Memory B cell (primary cell): ENCODE measurements around the gene PACSIN2.
"Not testable (repeated sequence)": the region's sequence is repeated elsewhere in the genome, so short reads cannot be mapped to it uniquely, and the experiment has no call there.

Experiments
- ATAC-seq: fragments of 150-1000 bp; cut with Tn5 transposase; 2 replicates; pipeline ENCODE4 v1.10.0; 2021; ENCODE audit warnings: low read depth, mild to moderate bottlenecking, moderate library complexity
- DNase-seq, 2 donors: peaks; one replicate each; pipeline ENCODE4 v3.0.0; 2022; ENCODE audit warnings: low spot score in 2 of 2
- H3K27ac Mint-ChIP-seq: one replicate; pipeline ENCODE4 v1.8.0; 2022; ENCODE audit warnings: mild to moderate bottlenecking, moderate library complexity, mixed read lengths
- H3K27me3 Mint-ChIP-seq: one replicate; pipeline ENCODE4 v1.8.0; 2022; ENCODE audit warnings: mixed read lengths
- H3K36me3 Mint-ChIP-seq: one replicate; pipeline ENCODE4 v1.8.0; 2022; ENCODE audit warnings: mild to moderate bottlenecking, mixed read lengths
- H3K4me1 Mint-ChIP-seq: one replicate; pipeline ENCODE4 v1.8.0; 2022; ENCODE audit warnings: mixed read lengths
- H3K4me3 Mint-ChIP-seq: one replicate; pipeline ENCODE4 v1.8.0; 2022; ENCODE audit warnings: mild to moderate bottlenecking, moderate library complexity, mixed read lengths
- H3K9me3 Mint-ChIP-seq: one replicate; pipeline ENCODE4 v1.8.0; 2022; ENCODE audit warnings: mixed read lengths

Gene PACSIN2

GRCh38 chr22:43017525-43018460 is 2.8 kb upstream of the PACSIN2 start:
- H3K27ac Mint-ChIP-seq, result no peak overlapping the region
- ATAC-seq (no peak), DNase-seq (no peak)
- no peaks in the 10 kb centered on the region for H3K9me3 Mint-ChIP-seq
- H3K27me3 Mint-ChIP-seq, result no peaks in the 10 kb centered on the region
- peaks cover 18% of the 10 kb centered on the region for H3K4me1 Mint-ChIP-seq
- H3K4me3 Mint-ChIP-seq, result no peak overlapping the region
- H3K36me3 Mint-ChIP-seq, result no peaks in the 10 kb centered on the region

GRCh38 chr22:43016150-43016549 is 1.2 kb upstream of the PACSIN2 start:
- DNase-seq, H3K36me3 Mint-ChIP-seq, H3K27me3 Mint-ChIP-seq, H3K9me3 Mint-ChIP-seq, ATAC-seq, H3K4me3 Mint-ChIP-seq: not testable (repeated sequence)
- H3K4me1 Mint-ChIP-seq, result peaks cover 20% of the 10 kb centered on the region
- peak overlapping the region; percentile 96 for H3K27ac Mint-ChIP-seq

- peak in 1 of 2 donors; percentile 10 for DNase-seq
- Mint-ChIP-seq H3K27ac (peak overlapping the region; percentile 96), H3K36me3 (no peaks in the 10 kb centered on the region), H3K9me3 (no peaks in the 10 kb centered on the region), H3K4me3 (peak overlapping the region; percentile 99), H3K27me3 (no peaks in the 10 kb centered on the region), H3K4me1 (peaks cover 20% of the 10 kb centered on the region)
- no peak for ATAC-seq
Observed at GRCh38 chr22:43015677-43016042, 711 bp upstream of the PACSIN2 start.

- ATAC-seq (peak; percentile 6), DNase-seq (no peak)
- peaks cover 20% of the 10 kb centered on the region for H3K4me1 Mint-ChIP-seq
- H3K27me3 Mint-ChIP-seq, result no peaks in the 10 kb centered on the region
- no peaks in the 10 kb centered on the region for H3K36me3 Mint-ChIP-seq
- peak overlapping the region; percentile 96 for H3K27ac Mint-ChIP-seq
- peak overlapping the region; percentile 99 for H3K4me3 Mint-ChIP-seq
- H3K9me3 Mint-ChIP-seq, result no peaks in the 10 kb centered on the region
Observed at GRCh38 chr22:43014316-43014868, 557 bp downstream of the PACSIN2 start.

GRCh38 chr22:43013355-43014315 is 1.3 kb downstream of the PACSIN2 start:
- Mint-ChIP-seq H3K27me3 (no peaks in the 10 kb centered on the region), H3K36me3 (no peaks in the 10 kb centered on the region)

GRCh38 chr22:43012390-43012789 is 2.6 kb downstream of the PACSIN2 start:
- ATAC-seq, result no peak
- H3K4me3 Mint-ChIP-seq, result no peak overlapping the region
- no peaks in the 10 kb centered on the region for H3K36me3 Mint-ChIP-seq
- peaks cover 29% of the 10 kb centered on the region for H3K4me1 Mint-ChIP-seq
- no peak for DNase-seq
- no peaks in the 10 kb centered on the region for H3K27me3 Mint-ChIP-seq
- H3K27ac Mint-ChIP-seq, result no peak overlapping the region
- no peaks in the 10 kb centered on the region for H3K9me3 Mint-ChIP-seq

More at GRCh38 chr22:43013355-43014315, 1.3 kb downstream of the PACSIN2 start:
- peak; percentile 30 for DNase-seq
- Mint-ChIP-seq H3K4me3 (peak overlapping the region; percentile 99), H3K27ac (peak overlapping the region; percentile 96), H3K9me3 (no peaks in the 10 kb centered on the region), H3K4me1 (peaks cover 25% of the 10 kb centered on the region)
- peak; percentile 36 for ATAC-seq

GRCh38 chr22:43011079-43011478 is 3.9 kb downstream of the PACSIN2 start:
- Mint-ChIP-seq H3K4me3 (no peak overlapping the region), H3K27me3 (no peaks in the 10 kb centered on the region), H3K36me3 (no peaks in the 10 kb centered on the region), H3K27ac (no peak overlapping the region), H3K9me3 (no peaks in the 10 kb centered on the region), H3K4me1 (peaks cover 35% of the 10 kb centered on the region)
- DNase-seq (no peak), ATAC-seq (no peak)

- no peak for ATAC-seq
- Mint-ChIP-seq H3K27ac (no peak overlapping the region), H3K4me3 (no peak overlapping the region), H3K9me3 (no peaks in the 10 kb centered on the region), H3K27me3 (no peaks in the 10 kb centered on the region), H3K4me1 (peaks cover 35% of the 10 kb centered on the region), H3K36me3 (no peaks in the 10 kb centered on the region)
- DNase-seq, result no peak
Observed at GRCh38 chr22:43009444-43009843, 5.5 kb downstream of the PACSIN2 start.

- ATAC-seq, result no peak
- H3K36me3 Mint-ChIP-seq, result no peaks in the 10 kb centered on the region
- H3K4me1 Mint-ChIP-seq, result peaks cover 32% of the 10 kb centered on the region
- no peak for DNase-seq
- no peaks in the 10 kb centered on the region for H3K27me3 Mint-ChIP-seq
- H3K27ac Mint-ChIP-seq, result no peak overlapping the region
- H3K4me3 Mint-ChIP-seq, result no peak overlapping the region
- H3K9me3 Mint-ChIP-seq, result no peaks in the 10 kb centered on the region
Observed at GRCh38 chr22:43008921-43009320, 6.0 kb downstream of the PACSIN2 start.

GRCh38 chr22:43008509-43008908 is 6.4 kb downstream of the PACSIN2 start:
- no peaks in the 10 kb centered on the region for H3K9me3 Mint-ChIP-seq
- peaks cover 32% of the 10 kb centered on the region for H3K4me1 Mint-ChIP-seq
- no peak for ATAC-seq
- no peaks in the 10 kb centered on the region for H3K27me3 Mint-ChIP-seq
- peaks cover 2% of the 10 kb centered on the region for H3K36me3 Mint-ChIP-seq
- no peak overlapping the region for H3K27ac Mint-ChIP-seq
- H3K4me3 Mint-ChIP-seq, result no peak overlapping the region
- no peak for DNase-seq

- ATAC-seq, result no peak
- Mint-ChIP-seq H3K27me3 (no peaks in the 10 kb centered on the region), H3K36me3 (peaks cover 2% of the 10 kb centered on the region), H3K4me1 (peaks cover 27% of the 10 kb centered on the region), H3K27ac (no peak overlapping the region), H3K4me3 (no peak overlapping the region), H3K9me3 (no peaks in the 10 kb centered on the region)
- DNase-seq, result no peak
Observed at GRCh38 chr22:43007519-43008102, 7.3 kb downstream of the PACSIN2 start.

- peaks cover 2% of the 10 kb centered on the region for H3K36me3 Mint-ChIP-seq
- ATAC-seq (no peak), DNase-seq (no peak)
- no peaks in the 10 kb centered on the region for H3K9me3 Mint-ChIP-seq
- no peak overlapping the region for H3K27ac Mint-ChIP-seq
- no peaks in the 10 kb centered on the region for H3K27me3 Mint-ChIP-seq
- H3K4me3 Mint-ChIP-seq, result no peak overlapping the region
- H3K4me1 Mint-ChIP-seq, result peaks cover 34% of the 10 kb centered on the region
Observed at GRCh38 chr22:43006753-43007152, 8.2 kb downstream of the PACSIN2 start.

- peaks cover 2% of the 10 kb centered on the region for H3K36me3 Mint-ChIP-seq
- peaks cover 38% of the 10 kb centered on the region for H3K4me1 Mint-ChIP-seq
- no peak for DNase-seq
- no peak for ATAC-seq
- H3K27ac Mint-ChIP-seq, result no peak overlapping the region
- no peak overlapping the region for H3K4me3 Mint-ChIP-seq
- H3K9me3 Mint-ChIP-seq, result no peaks in the 10 kb centered on the region
- no peaks in the 10 kb centered on the region for H3K27me3 Mint-ChIP-seq
Observed at GRCh38 chr22:43006016-43006505, 8.9 kb downstream of the PACSIN2 start.
